Measurements from ENCODE around the gene HCST. TPM values are rescaled to one million over a fixed set of nuclear protein-coding genes. Genes with fewer than 3 reads are reported as not detected.
"Not testable (repeated sequence)": the region's sequence is repeated elsewhere in the genome, so short reads cannot be mapped to it uniquely, and the experiment has no call there.

Gene HCST
- total RNA-seq, 1 donor from 2014 or later, result not detected

- DNase-seq, result no peak
Measured at GRCh38 chr19:35904311-35905068, 2.2 kb downstream of the HCST start.

- DNase-seq, result no peak
Measured at GRCh38 chr19:35905178-35905727, 2.9 kb downstream of the HCST start.

GRCh38 chr19:35907377-35907745 lies 5.0 kb downstream of the HCST start:
- DNase-seq, result no peak

- DNase-seq, result no peak
Measured at GRCh38 chr19:35908010-35908441, 5.7 kb downstream of the HCST start, which contains the start of gene TYROBP. Gene TYROBP, minus strand, starts transcription at chr19:35908295. Its CDS starts 67 bp downstream, at chr19:35908228.

GRCh38 chr19:35908973-35909683 lies 6.8 kb downstream of the HCST start:
- peak; percentile 29 for DNase-seq

GRCh38 chr19:35909684-35910035 lies 7.3 kb downstream of the HCST start:
- DNase-seq, result no peak

- not testable (repeated sequence) for DNase-seq
Measured at GRCh38 chr19:35910355-35910754, 8.0 kb downstream of the HCST start.

GRCh38 chr19:35911173-35911572 lies 8.8 kb downstream of the HCST start:
- DNase-seq, result no peak

GRCh38 chr19:35911790-35912189 lies 9.5 kb downstream of the HCST start:
- DNase-seq, result no peak

- no peak for DNase-seq
Measured at GRCh38 chr19:35913589-35913988, 11.3 kb downstream of the HCST start.

- no peak for DNase-seq
Measured at GRCh38 chr19:35915443-35915842, 13.1 kb downstream of the HCST start.

- DNase-seq, result no peak
Measured at GRCh38 chr19:35919306-35919705, 17.0 kb downstream of the HCST start.

GRCh38 chr19:35921012-35921411 lies 18.7 kb downstream of the HCST start:
- no peak for DNase-seq

- no peak for DNase-seq
Measured at GRCh38 chr19:35925501-35925900, 23.2 kb downstream of the HCST start.

- no peak for DNase-seq
Measured at GRCh38 chr19:35928507-35928906, 26.2 kb downstream of the HCST start.

GRCh38 chr19:35929876-35930275 lies 27.5 kb downstream of the HCST start:
- DNase-seq, result no peak

GRCh38 chr19:35931161-35931873 lies 29.0 kb downstream of the HCST start:
- DNase-seq, result peak; percentile 100

- DNase-seq, result no peak
Measured at GRCh38 chr19:35931874-35932202, 29.5 kb downstream of the HCST start.

- no peak for DNase-seq
Measured at GRCh38 chr19:35932291-35932936, 30.1 kb downstream of the HCST start.

GRCh38 chr19:35935911-35936737 lies 33.8 kb downstream of the HCST start, which contains the start of gene LRFN3:
Gene LRFN3, plus strand, starts transcription at chr19:35936374. Its CDS starts 3,052 bp downstream, at chr19:35939426.
- peak; percentile 89 for DNase-seq

GRCh38 chr19:35936738-35937268 lies 34.5 kb downstream of the HCST start:
- no peak for DNase-seq
